NCI-H2227 treated with DMSO at 0.1 percent for 48 hours (cell line): Measurements from ENCODE around the gene THAP8.
A peak's percentile ranks its signal among the peaks of the same experiment; 100 is the strongest.

ENCODE experiments used
- DNase-seq: peaks from one replicate; lab custom pipeline; 2025; lab: John Stamatoyannopoulos, UW

The THAP8 gene

GRCh38 chr19:36054119-36054732 is at the start of gene THAP8:
THAP8 (minus strand) TSS chr19:36054285; CDS start chr19:36054217, 68 bp downstream.
- peak; percentile 100 for DNase-seq

GRCh38 chr19:36103040-36103626 is 49.0 kb upstream of the THAP8 start:
- no peak for DNase-seq

- no peak for DNase-seq
Measured at GRCh38 chr19:36101550-36102327, 47.7 kb upstream of the THAP8 start.

GRCh38 chr19:36100476-36100875 is 46.4 kb upstream of the THAP8 start:
- no peak for DNase-seq

GRCh38 chr19:36099166-36099785 is 45.2 kb upstream of the THAP8 start:
- no peak for DNase-seq

- no peak for DNase-seq
Measured at GRCh38 chr19:36097036-36097435, 43.0 kb upstream of the THAP8 start.

GRCh38 chr19:36093687-36094086 is 39.6 kb upstream of the THAP8 start:
- no peak for DNase-seq

GRCh38 chr19:36093146-36093662 is 39.1 kb upstream of the THAP8 start:
- no peak for DNase-seq

GRCh38 chr19:36092566-36092965 is 38.5 kb upstream of the THAP8 start:
- no peak for DNase-seq

GRCh38 chr19:36090910-36091695 is 37.0 kb upstream of the THAP8 start:
- DNase-seq = no peak

GRCh38 chr19:36089847-36090246 is 35.8 kb upstream of the THAP8 start:
- DNase-seq = no peak

GRCh38 chr19:36086326-36086725 is 32.2 kb upstream of the THAP8 start:
- no peak for DNase-seq

GRCh38 chr19:36084231-36085009 is 30.3 kb upstream of the THAP8 start:
- DNase-seq = no peak

GRCh38 chr19:36082916-36083315 is 28.8 kb upstream of the THAP8 start:
- no peak for DNase-seq

- DNase-seq = no peak
Measured at GRCh38 chr19:36081894-36082293, 27.8 kb upstream of the THAP8 start.

- no peak for DNase-seq
Measured at GRCh38 chr19:36081385-36081784, 27.3 kb upstream of the THAP8 start.

GRCh38 chr19:36079389-36079945 is 25.4 kb upstream of the THAP8 start:
- DNase-seq = no peak

- DNase-seq = no peak
Measured at GRCh38 chr19:36073121-36073876, 19.2 kb upstream of the THAP8 start.

- no peak for DNase-seq
Measured at GRCh38 chr19:36072081-36072480, 18.0 kb upstream of the THAP8 start.
